Measurements from ENCODE around the gene PLA1A. TPM values are rescaled to one million over a fixed set of nuclear protein-coding genes. Genes with fewer than 3 reads are reported as not detected.

The PLA1A gene
- total RNA-seq, 1 donor: not detected

DNA sequence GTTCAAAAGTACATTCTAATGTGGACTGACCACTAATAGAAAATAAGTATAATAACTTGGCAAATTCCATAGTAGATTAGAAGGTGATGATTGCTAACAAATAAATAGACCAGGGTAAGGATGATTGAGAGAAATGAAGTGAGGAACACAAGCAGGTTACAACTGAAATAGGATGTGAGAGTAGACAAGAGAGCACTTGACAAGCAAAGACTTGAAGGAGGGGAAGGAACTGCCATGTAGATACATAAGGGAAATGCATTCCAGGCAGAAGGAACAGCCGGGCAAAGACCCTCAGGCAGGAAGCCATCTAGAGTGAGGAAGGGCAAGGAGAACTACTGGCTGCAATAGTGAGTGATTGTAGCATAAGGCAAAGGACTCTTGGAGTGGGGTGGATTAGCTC lies 5.0 kb downstream of the PLA1A start:
- no peak for DNase-seq (ENCODE audit: low read depth in 2 of 3, low spot score in 2 of 3)

DNA sequence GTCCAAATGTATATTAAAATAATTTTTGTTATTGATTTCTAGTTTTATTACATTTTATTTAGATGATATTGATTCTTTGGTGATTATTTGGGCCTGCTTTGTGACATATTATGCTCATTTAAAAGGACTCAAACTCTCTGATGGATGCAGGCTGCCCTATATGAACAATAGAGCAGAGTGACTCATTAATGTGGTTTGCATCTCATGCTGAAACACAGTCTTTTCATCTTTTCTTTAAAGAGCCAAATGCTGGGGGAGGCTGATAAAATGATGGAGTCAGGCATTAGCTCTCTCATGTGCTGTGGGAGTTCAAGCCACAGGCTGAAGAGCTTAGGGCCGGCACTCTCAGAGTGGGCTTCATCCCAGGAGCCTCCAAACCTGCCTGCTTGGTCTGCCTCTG lies 7.2 kb downstream of the PLA1A start:
- no peak for DNase-seq (ENCODE audit: low read depth in 2 of 3, low spot score in 2 of 3)

DNA sequence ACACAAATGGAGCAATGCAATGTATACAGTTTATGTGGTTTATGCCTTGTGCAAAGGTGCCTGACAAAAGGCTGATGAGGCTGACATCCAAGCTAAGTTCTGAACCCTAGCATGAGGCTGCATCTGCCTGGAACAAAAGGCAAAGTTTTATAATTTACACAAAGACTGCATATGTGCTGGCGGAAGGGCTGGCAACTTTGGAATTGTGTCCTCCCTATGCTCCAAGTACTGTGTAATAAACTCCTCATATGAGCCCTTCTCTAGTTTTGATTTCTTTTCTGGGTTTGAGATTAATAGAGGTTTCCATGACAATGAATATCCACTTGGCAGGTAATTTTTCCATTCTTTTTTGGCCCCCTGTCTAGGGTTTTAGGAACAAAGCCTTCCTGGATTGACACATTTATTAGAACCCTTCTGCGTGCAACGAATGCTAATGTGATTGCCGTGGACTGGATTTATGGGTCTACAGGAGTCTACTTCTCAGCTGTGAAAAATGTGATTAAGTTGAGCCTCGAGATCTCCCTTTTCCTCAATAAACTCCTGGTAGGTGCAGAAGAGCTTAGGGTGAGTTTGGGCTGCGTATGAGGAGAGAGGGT lies 10.8 kb downstream of the PLA1A start:
- DNase-seq (ENCODE audit: low read depth in 2 of 3, low spot score in 2 of 3): no peak

DNA sequence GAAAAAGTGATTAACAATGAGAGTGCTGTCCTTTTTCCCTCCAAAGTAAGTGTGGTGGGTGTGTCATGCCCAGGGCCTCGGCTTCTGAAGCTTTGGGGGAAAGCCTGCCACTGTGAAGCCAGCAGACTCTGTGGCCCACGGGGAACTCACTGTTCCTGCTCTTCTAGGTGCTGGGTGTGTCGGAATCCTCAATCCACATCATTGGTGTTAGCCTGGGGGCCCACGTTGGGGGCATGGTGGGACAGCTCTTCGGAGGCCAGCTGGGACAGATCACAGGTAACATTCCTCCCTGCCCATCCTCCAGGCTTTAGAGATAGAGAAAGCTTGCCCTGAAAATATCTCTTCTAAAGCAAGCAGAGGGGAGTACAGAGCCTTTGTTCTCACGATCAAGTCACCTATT lies 11.6 kb downstream of the PLA1A start:
- no peak for DNase-seq (ENCODE audit: low read depth in 2 of 3, low spot score in 2 of 3)

DNA sequence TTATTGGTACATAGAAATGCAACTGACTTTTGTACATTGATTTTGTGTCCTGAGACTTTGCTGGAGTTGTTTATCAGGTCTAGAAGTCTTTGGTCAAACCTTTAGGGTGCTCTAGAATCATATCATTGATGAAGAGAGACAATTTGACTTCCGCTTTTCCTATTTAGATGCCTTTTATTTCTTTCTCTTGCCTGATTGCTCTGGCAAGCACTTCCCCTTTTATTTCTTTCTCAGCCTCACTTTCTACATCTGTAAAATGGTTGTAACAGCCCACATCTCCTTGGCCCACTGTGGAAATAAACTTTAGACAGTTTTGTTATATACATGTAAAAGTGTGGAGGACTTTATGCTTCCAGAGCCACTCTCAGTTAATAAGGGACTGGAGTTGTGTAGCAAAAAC lies 14.0 kb downstream of the PLA1A start:
- no peak for DNase-seq (ENCODE audit: low read depth in 2 of 3, low spot score in 2 of 3)

DNA sequence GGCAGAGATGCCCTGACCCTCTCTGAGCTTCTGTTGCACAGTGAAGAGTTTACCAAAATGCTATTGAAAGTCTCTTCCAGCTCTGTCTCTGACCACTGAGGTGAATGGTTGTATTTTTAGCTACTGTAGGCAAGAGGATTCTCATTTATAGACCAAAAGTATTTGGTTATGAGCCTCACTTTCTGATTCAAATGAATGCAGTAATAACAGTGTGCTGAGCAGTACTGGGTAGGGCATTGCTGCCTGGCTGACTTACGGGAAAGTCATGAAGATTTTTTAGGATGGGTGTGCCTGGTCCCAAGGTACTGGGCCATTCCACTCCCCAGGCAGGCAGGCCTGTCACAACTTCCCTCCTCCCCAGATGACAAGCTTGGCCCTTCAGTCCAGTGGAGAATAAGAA lies 15.5 kb downstream of the PLA1A start:
- no peak for DNase-seq (ENCODE audit: low read depth in 2 of 3, low spot score in 2 of 3)

DNA sequence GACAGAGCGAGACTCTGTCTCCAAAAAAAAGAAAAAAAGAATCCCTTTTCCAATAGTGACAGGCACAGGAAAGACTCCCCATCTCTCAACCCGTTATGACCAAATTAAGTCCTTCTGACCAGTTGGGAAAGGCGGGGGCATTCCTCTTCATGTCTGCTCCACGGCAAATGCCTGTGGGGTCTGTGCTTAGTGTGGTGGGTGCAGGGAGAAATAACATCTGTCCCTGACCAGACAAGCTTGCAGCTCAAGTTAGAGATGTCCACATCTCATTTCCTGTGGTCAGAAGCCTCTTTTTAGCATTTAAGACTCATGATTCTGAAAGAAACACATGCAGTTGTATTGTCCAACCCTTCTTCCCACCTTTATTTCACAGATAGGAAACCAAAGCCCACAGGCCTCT lies 16.2 kb downstream of the PLA1A start:
- DNase-seq (ENCODE audit: low read depth in 2 of 3, low spot score in 2 of 3): no peak

DNA sequence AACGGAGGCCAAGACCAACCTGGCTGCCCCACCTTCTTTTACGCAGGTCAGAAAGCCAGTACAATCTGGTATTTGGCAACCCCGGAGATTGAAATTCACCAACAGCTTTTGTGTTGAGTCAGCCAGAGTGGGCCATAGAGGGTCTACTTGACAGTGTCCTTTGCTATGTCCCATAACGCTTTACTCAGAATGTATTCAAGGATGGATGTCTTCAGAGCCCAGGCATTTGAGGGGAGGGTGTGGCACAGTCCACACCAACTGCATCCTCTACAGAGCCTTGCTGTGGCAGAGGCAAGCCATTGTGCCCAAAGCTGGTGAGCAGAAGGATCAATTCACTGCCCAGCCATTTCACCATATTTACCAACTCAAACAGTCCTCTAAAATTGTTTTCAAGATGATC lies 18.4 kb downstream of the PLA1A start:
- DNase-seq (ENCODE audit: low read depth in 2 of 3, low spot score in 2 of 3): no peak

DNA sequence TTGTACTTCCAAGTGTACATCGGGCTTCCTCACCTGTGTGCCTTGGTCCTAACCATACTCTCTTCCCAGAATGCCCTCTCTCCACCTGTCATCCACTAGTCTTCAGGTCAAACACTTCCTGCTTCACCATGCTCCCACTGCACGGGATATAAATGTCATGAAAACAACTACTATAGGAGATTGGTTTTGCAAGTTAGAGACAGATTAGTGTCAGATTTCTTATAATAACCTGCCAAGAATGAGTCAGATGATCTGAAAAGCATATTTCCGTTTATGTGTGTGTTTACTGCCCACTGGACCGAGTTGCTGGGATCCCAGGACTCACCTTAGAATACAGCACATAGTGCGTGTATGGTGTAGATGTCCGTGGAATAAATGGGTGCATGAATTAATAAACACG lies 21.4 kb downstream of the PLA1A start:
- no peak for DNase-seq (ENCODE audit: low read depth in 2 of 3, low spot score in 2 of 3)

DNA sequence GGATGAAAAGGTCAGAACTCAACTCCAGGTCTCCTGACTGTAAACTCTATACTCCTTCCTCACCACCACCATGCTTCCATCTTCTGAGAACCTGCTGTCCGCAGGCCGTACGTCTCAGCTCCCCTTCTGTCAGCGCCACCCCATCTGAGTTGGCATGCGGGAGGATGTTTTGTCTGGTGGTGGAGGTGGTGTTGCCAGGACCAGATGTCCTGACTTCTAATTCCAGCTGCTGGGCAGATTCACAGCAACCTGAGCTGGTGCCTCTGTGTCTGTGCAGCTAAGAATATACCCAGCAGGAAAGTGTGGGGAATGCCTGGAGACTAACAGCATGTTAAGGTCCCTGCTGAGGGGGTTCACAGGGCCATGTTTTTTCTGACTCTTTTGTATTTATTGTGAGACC lies 23.2 kb downstream of the PLA1A start:
- DNase-seq (ENCODE audit: low read depth in 2 of 3, low spot score in 2 of 3): no peak

DNA sequence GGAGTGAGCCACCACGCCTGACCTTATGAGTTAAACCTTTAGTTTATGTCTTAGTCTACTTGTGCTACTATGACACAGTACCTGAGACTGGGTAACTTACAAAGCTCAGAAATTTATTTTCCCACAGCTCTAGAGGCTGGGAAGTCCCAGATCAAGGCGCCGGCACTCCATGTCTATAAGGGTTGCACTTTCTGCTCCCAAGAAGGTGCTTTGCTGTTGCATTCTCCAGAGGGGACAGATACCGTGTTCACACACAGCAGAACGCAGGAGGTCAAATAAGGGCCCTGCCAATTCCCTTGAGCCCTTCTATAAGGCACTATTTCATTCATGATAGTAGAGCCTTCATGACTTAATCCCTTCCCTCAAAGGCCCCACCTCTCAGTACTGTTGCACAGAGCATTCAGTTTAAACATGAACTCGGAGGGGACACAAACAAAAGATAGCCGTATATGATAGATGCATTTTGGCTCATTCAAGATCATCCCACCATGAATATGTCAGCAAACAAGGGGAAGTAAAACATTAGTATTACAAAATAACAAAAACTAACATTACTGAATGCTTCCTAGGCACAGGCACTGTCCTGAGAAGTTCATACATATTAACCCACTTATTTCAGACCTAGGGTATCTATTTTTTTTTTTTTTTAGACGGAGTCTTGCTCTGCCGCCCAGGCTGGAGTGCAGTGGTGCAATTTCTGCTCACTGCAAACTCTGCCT lies 26.5 kb downstream of the PLA1A start:
- DNase-seq (ENCODE audit: low read depth in 2 of 3, low spot score in 2 of 3): no peak

DNA sequence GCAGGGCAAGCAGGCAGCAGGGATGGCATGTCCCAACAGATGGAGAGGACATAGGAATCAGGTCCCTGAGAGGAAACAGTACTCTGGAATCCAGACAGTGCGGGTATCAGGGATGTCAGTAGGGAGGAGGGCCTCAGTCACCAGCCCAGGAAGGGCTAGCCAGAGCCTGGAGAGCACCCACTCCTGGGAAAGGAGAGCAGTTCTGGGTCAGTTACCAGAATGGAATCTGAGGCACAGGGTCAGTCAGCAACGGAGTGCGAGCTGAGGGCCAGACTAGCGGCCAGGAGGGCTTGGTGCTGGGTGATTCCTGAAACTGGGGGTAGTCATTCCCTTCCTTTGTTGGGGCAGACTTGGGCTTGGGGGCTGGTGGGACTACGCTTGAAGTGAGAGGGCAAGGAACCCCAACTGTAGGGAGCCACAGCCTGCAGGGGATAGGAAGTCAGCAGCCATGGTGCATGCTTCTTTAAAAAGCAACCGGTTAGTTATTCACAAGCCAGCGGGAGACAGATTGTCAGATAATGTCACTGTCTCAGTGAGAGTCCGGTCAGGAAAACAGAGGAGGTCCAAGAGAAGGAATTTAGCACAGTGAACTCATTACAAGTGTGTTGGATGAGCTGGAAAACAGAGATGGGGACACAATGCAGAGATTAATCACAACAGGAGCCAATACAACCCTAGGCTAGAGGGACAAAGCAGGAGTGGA lies 27.9 kb downstream of the PLA1A start:
- no peak for DNase-seq (ENCODE audit: low read depth in 2 of 3, low spot score in 2 of 3)

DNA sequence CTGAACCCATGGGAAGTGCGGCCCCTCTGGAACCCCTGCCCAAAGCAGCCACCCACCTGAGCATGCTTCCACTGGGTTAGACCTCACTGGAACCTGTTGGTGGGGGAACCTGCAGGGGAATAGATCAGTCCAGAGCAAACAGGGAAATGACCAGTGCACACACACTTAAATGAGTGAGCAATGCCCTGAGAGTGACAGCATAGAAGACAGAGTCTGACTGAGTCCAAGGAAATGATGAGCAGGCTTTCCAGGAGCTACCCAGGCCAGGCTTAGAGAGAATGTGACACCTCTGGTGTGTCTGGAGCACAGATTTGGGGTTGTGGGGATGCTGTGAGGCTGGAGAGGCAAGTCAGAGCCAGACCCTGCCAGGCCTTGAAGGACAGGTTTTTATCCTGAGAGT lies 28.5 kb downstream of the PLA1A start:
- DNase-seq (ENCODE audit: low read depth in 2 of 3, low spot score in 2 of 3): no peak

DNA sequence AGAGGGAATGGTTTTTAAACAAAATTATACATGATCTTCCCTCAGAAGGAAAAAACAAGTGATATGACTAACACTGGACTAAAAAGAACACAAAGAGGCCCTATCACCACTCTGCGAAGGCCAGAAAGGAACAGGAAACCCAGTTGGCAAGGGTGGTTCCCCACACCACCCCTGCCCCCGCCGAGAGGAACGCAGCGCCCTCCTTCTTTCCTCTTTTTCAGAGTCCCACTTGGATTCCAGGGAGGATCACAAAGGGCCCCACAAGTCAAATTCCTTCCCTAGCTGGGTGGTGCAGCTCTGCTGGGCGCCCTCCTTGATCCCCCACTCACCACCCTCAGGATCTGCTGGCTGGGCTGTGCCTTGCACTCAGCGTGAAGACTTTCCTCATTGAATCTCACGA lies 29.8 kb downstream of the PLA1A start:
- peak in 1 of 3 donors; percentile 23 for DNase-seq (ENCODE audit: low read depth in 2 of 3, low spot score in 2 of 3)

DNA sequence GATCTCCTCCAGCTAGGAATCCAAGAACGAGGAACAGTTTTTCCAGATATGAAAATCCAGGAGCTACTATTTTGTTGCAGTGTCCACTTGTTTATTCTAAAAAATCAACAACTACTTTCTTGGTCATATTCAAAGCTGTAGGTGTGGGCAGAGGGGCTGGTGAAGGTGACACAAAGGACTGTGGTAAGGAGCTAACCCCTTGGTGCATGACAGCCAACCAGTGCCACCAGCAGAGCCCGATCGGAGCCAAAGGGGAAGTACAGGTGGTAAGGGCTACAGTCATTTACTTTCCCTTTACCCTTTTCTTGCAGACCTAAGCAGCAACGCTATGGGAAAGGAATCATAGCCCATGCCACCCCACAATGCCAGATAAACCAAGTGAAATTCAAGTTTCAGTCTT lies 30.7 kb downstream of the PLA1A start:
- peak in 1 of 3 donors; percentile 46 for DNase-seq (ENCODE audit: low read depth in 2 of 3, low spot score in 2 of 3)

DNA sequence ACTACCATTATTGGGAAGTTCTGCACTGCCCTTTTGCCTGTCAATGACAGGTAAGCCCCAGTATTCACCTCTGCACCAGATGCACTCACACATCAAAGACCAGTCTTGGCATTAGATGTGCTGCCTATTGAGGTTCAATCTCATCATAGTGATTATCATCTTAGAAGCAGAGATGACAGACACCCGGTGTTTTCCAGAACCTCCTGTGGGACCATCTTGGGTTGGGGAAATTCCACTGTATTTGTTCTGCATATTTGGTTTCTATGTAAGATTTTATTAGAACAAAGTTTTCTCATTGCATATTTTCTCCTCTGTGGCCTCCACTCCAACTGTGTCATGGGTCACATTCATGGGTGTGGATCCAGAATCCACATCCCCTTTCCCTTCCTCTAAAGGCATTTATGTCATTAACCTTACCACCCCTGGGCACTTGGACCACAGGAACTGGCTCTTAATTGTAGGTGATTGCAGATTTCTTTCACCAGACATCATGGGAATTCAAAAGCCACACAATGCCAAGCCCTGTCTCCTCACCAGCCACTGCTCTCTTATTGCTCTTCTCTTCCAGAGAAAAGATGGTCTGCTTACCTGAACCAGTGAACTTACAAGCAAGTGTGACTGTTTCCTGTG lies 31.2 kb downstream of the PLA1A start:
- no peak for DNase-seq (ENCODE audit: low read depth in 2 of 3, low spot score in 2 of 3)

DNA sequence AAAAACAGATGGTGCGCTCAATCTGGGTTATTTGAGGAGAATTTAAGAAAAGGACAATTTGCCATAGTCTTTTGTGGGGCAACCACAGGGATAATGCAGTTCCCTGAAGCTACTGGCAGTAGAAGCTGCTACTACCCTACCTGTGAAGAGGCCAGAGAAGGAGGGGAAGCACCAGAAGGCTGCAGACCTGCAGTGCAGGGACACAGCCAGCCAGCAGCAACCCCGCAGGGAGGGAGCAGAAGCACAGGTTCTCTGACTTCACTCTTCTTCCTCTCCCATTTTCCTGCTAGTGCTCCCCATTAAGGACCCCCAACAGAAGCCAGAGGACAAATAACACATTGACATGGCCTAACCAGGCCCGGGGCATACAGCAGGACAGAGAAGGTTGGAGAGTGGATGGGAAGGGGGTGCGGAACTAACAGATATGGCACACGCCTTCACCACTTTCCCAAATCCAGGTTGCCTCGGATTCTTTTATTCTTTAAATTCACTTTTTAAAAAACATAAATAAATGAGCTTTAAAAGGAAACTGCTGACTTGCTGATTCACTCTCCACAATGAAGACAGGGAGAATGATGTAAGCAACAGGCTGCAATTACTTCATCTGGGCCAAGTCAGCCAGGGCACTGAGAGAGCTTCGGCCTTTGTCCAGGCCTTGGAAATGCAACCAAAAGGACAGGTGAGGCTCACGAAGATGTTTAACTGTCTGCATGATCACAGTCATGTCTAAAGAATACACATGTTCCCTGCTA lies 32.6 kb downstream of the PLA1A start:
- DNase-seq (ENCODE audit: low read depth in 2 of 3, low spot score in 2 of 3): peak in 1 of 3 donors; percentile 34

DNA sequence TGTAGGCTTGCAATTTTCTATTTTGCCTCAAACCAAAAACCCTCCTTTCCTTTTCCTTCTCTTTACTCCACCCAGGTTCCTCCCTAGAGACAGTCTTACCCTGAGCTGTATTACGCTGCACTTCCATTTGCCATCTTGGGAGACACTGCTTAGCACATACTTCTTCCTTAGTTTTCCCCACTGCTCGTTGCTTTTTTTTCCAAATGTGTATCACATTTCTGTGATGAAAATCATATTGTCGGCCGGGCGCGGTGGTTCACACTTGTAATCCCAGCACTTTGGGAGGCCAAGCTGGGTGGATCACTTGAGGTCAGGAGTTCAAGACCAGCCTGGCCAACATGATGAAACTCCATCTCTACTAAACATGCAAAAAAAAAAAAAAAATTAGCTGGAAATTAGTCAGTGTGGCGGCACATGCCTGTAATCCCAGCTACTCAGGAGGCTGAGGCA lies 33.2 kb downstream of the PLA1A start:
- no peak for DNase-seq (ENCODE audit: low read depth in 2 of 3, low spot score in 2 of 3)

DNA sequence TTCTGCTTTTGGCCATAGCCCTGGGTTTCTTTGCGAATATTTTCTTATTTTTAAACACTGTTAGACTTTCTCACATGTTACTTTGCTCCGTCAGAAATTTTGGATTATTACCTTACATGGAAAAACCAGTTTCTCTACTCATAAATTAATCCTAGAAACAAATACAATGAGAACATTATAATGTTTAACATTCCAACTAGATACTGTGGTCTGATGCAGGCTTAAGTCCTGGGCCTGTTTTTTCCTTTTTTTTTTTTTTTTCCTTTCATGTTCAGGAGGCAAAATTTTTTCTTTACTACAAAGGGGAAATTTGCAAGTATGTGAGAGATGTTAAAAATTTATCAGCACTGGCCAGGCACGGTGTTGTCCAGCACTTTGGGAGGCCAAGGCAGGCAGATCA lies 33.8 kb downstream of the PLA1A start:
- no peak for DNase-seq (ENCODE audit: low read depth in 2 of 3, low spot score in 2 of 3)

DNA sequence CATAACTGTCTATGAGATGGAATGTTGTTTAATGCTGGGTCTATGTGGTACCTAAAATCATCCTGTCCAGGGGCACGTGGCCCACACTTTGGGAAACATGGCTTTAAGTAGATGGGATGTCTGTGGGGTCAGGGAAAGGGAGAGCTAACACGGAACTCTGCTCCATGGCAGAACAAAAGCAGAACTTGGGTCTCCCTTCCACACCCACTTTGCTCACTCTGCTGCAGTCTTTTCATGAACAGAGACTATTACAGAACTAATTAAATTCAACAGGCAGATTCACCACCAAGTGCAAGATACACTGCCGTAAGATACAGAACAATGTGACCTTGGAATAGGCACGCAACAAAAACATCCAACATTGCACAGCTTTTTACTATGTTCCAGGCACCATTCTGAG lies 34.5 kb downstream of the PLA1A start:
- no peak for DNase-seq (ENCODE audit: low read depth in 2 of 3, low spot score in 2 of 3)

DNA sequence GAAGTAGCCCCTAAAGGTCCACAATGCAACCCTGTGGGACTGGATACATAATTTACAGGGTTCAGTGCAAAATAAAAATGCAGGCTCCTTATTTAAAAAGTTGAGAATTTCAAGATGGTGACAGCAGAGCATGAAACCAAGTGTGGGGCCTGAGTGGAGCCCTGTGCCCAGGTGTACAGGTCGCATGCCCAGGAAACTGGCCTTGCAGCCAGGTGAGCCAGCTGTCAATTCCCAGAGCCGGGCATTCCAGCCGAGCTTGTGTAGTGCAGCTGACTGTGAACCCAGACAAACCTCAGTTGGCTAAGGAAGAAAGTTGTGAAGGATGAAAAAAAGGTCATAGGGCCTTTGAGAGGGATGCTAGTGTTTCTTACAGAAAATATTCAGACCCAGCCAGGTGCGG lies 35.1 kb downstream of the PLA1A start:
- no peak for DNase-seq (ENCODE audit: low read depth in 2 of 3, low spot score in 2 of 3)

Data from hematopoietic multipotent progenitor cell (in vitro differentiated cells).